ENCODE results near the gene SFMBT2.
A peak's percentile ranks its signal among the peaks of the same experiment; 100 is the strongest.

Gene SFMBT2

DNA sequence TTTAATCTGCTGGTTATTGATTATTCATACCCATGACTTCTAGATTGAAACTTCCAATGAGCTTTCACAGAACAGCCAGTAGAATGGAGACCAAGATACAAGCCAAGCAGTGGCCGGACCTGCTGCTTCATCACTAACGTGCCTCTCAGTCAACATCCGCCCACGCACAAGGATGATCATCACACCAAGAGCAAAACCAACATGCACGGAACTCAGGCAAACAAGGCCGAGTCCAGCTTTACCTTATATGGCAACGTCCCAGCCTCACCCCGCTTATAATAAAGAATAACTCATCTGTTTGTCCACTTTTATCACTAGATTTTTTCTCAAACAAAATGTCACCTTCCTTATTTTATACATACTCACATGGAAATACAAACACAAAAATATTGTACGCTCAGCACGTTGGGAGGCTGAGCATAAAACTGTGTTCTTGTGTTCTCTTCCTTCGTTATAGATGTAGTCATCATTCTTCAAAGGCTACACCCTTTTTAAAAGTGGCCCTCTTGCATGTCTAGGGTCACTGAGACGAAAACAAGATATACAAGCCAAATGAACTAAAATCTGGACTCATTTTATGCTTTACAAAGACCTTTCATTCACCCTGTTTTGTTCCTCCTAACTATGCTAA lies 122.7 kb downstream of the SFMBT2 start:
- TF ChIP-seq, protein P1, sequence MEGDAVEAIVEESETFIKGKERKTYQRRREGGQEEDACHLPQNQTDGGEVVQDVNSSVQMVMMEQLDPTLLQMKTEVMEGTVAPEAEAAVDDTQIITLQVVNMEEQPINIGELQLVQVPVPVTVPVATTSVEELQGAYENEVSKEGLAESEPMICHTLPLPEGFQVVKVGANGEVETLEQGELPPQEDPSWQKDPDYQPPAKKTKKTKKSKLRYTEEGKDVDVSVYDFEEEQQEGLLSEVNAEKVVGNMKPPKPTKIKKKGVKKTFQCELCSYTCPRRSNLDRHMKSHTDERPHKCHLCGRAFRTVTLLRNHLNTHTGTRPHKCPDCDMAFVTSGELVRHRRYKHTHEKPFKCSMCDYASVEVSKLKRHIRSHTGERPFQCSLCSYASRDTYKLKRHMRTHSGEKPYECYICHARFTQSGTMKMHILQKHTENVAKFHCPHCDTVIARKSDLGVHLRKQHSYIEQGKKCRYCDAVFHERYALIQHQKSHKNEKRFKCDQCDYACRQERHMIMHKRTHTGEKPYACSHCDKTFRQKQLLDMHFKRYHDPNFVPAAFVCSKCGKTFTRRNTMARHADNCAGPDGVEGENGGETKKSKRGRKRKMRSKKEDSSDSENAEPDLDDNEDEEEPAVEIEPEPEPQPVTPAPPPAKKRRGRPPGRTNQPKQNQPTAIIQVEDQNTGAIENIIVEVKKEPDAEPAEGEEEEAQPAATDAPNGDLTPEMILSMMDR (IDR thresholded peaks at IDR 0.05), result no peak
- no peak for TF ChIP-seq ZFX (IDR thresholded peaks at IDR 0.05; ENCODE audit: borderline replicate concordance)

GRCh38 chr10:7287377-7287776 lies 123.5 kb downstream of the SFMBT2 start:
- H3K27ac ChIP-seq, result peak overlapping the region; percentile 66
- no peak for TF ChIP-seq ZFX (IDR thresholded peaks at IDR 0.05; ENCODE audit: borderline replicate concordance)
- TF ChIP-seq, protein P1 (IDR thresholded peaks at IDR 0.05), result no peak

More for the DNA sequence above, 122.7 kb downstream of the SFMBT2 start:
- H3K27ac ChIP-seq, result peak overlapping the region; percentile 66

GRCh38 chr10:7285522-7286322 lies 125.1 kb downstream of the SFMBT2 start:
- TF ChIP-seq, protein P1 (IDR thresholded peaks at IDR 0.05), result no peak
- no peak for TF ChIP-seq ZFX (IDR thresholded peaks at IDR 0.05; ENCODE audit: borderline replicate concordance)
- H3K27ac ChIP-seq, result no peak overlapping the region

GRCh38 chr10:7283246-7283645 lies 127.6 kb downstream of the SFMBT2 start:
- no peak overlapping the region for H3K27ac ChIP-seq
- TF ChIP-seq, protein P1 (IDR thresholded peaks at IDR 0.05), result no peak
- TF ChIP-seq ZFX (IDR thresholded peaks at IDR 0.05; ENCODE audit: borderline replicate concordance), result no peak

DNA sequence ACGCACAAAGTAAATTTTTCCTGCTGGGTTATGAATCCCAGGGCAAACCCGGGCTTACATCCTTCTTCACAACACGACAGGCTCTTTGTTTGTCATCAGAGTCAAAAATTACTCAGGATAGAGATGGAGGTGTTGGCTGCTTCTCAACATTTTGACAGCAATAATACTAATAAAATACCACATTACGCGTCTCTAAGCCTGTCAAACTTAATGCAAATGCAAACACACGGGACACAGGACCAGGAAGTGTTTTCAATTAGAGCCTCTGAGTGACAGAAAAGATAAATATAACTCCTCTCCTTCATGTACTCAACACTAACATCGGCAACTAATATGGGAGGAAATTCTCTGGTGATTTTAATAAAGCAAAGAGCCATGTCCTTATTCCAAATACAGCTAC lies 128.4 kb downstream of the SFMBT2 start:
- TF ChIP-seq, protein P1 (IDR thresholded peaks at IDR 0.05), result no peak
- TF ChIP-seq ZFX (IDR thresholded peaks at IDR 0.05; ENCODE audit: borderline replicate concordance), result no peak
- no peak overlapping the region for H3K27ac ChIP-seq

DNA sequence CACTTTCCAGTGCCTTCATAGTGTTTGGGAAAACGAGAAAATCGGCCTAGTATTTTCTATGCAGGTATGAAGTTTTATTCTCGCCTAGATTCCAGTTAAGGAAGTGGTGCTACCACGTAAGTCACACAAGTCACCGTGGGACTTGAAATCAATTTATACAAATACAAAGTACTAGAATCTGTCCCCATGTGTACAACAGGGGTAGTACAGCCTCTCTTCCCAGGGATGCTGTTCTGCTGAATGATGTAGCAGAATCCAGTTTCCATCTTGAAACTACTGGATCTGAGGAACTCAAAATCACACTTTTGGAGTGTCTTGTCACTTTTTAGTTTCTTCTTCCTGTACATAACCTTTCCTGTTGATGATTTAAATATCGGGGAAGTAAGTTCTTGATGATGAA lies 129.4 kb downstream of the SFMBT2 start:
- H3K27ac ChIP-seq, result no peak overlapping the region
- TF ChIP-seq, protein P1 (IDR thresholded peaks at IDR 0.05), result no peak
- TF ChIP-seq ZFX (IDR thresholded peaks at IDR 0.05; ENCODE audit: borderline replicate concordance), result no peak

DNA sequence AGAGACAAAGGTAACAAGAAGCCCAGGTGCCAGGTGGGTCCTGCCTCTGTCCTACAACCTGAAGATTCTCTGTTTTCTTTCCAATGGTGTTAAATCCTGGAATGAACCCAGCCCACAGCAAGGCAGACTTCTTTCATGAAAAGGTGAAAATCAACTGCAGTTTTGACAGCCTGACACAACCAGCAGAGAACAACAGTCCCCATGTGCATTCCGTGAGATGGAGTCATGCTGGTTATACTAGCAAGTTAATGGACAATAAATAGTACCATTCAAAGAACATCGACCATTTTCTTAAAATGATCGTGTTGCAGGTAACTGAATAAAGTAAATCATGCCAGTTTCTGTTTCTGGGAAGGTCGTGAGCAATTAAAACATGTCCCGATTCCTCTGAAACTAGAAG lies 131.5 kb downstream of the SFMBT2 start:
- H3K27ac ChIP-seq, result no peak overlapping the region
- TF ChIP-seq ZFX (IDR thresholded peaks at IDR 0.05; ENCODE audit: borderline replicate concordance), result no peak
- TF ChIP-seq, protein P1 (IDR thresholded peaks at IDR 0.05), result no peak
